Erythroblast (primary cell): ENCODE measurements around the gene TSPEAR.

Source experiments
- GATA1 ChIP-seq: IDR thresholded peaks from 2 replicates; pipeline ENCODE4 v1.6.1; 2011; ENCODE audit warnings: low read depth, mild to moderate bottlenecking, control low read depth, low read length, moderate library complexity
- POLR2A ChIP-seq: IDR thresholded peaks from 2 replicates; pipeline ENCODE4 v1.6.1; 2011; ENCODE audit warnings: mild to moderate bottlenecking, low read length

GRCh38 chr21:44602463-44602850, 108.9 kb downstream of the TSPEAR start:
- TF ChIP-seq POLR2A (no peak), GATA1 (no peak)
